Measurements from ENCODE around the gene AHNAK2.
"Not testable (repeated sequence)": the region's sequence is repeated elsewhere in the genome, so short reads cannot be mapped to it uniquely, and the experiment has no call there.

AHNAK2 gene

GRCh38 chr14:104928391-104929133 lies 49.6 kb downstream of the AHNAK2 start:
- no peak for DNase-seq

GRCh38 chr14:104927901-104928300 lies 50.3 kb downstream of the AHNAK2 start:
- no peak for DNase-seq

- no peak for DNase-seq
Measured at GRCh38 chr14:104927432-104927816, 50.8 kb downstream of the AHNAK2 start.

GRCh38 chr14:104926619-104927431 lies 51.3 kb downstream of the AHNAK2 start:
- DNase-seq = peak in 1 of 58 donors; percentile 13

- no peak for DNase-seq
Measured at GRCh38 chr14:104925855-104926609, 52.1 kb downstream of the AHNAK2 start.

GRCh38 chr14:104925214-104925854 lies 52.8 kb downstream of the AHNAK2 start:
- DNase-seq = no peak

- no peak for DNase-seq
Measured at GRCh38 chr14:104924421-104925213, 53.6 kb downstream of the AHNAK2 start, which contains the start of gene PLD4. PLD4 (plus strand) TSS chr14:104924879; CDS start chr14:104927141, 2,262 bp downstream.

- DNase-seq = no peak
Measured at GRCh38 chr14:104923640-104924420, 54.3 kb downstream of the AHNAK2 start.

GRCh38 chr14:104919993-104920315 lies 58.2 kb downstream of the AHNAK2 start:
- DNase-seq = no peak

- not testable (repeated sequence) for DNase-seq
Measured at GRCh38 chr14:104919152-104919992, 58.8 kb downstream of the AHNAK2 start.

- no peak for DNase-seq
Measured at GRCh38 chr14:104917993-104918392, 60.2 kb downstream of the AHNAK2 start.

- no peak for DNase-seq
Measured at GRCh38 chr14:104917116-104917515, 61.1 kb downstream of the AHNAK2 start.

- DNase-seq = no peak
Measured at GRCh38 chr14:104913435-104913834, 64.7 kb downstream of the AHNAK2 start.

- DNase-seq = no peak
Measured at GRCh38 chr14:104912053-104912452, 66.1 kb downstream of the AHNAK2 start.

GRCh38 chr14:104908303-104908702 lies 69.9 kb downstream of the AHNAK2 start:
- no peak for DNase-seq

GRCh38 chr14:104905579-104905933 lies 72.6 kb downstream of the AHNAK2 start:
- DNase-seq = not testable (repeated sequence)

GRCh38 chr14:104904650-104905578 lies 73.3 kb downstream of the AHNAK2 start:
- DNase-seq = not testable (repeated sequence)

- DNase-seq = no peak
Measured at GRCh38 chr14:104903990-104904389, 74.2 kb downstream of the AHNAK2 start.
